Right lobe of liver (tissue), 6 donors: Measurements from ENCODE around the gene TCERG1. TPM values are rescaled to one million over a fixed set of nuclear protein-coding genes. Genes with fewer than 3 reads are reported as not detected.

Experiments used
- ATAC-seq, 4 donors: fragments of 200-7000 bp; cut with Tn5 transposase; one replicate each; pipeline ENCODE4 v1.9.1; 2020; ENCODE audit warnings: mild to moderate bottlenecking in 4 of 4, moderate library complexity in 4 of 4
- DNase-seq, 3 donors: peaks; one replicate each; pipeline ENCODE4 v3.0.0-alpha.2; 2020
- H3K27ac ChIP-seq, 3 donors: fragments of 200-600 bp; one replicate each; pipeline ENCODE4 v1.8.0; 2022
- H3K27me3 ChIP-seq, 2 donors: fragments of 200-600 bp; one replicate each; pipeline ENCODE4 v1.8.0; 2022
- H3K36me3 ChIP-seq, 4 donors: fragments of 200-600 bp; sonication (generic) in 1 of 4; one replicate each; pipeline versions ENCODE4 v1.5.1 to v1.8.0; 2017 to 2022; ENCODE audit warnings: control low read depth in 1 of 4
- H3K4me1 ChIP-seq, 4 donors: fragments of 200-600 bp; sonication (generic) in 1 of 4; one replicate each; pipeline versions ENCODE4 v1.5.1 to v1.8.0; 2017 to 2022; ENCODE audit warnings: control low read depth in 1 of 4
- H3K4me3 ChIP-seq, 3 donors: fragments of 200-600 bp; one replicate each; pipeline ENCODE4 v1.8.0; 2022
- H3K9me3 ChIP-seq, 4 donors: fragments of 200-600 bp; sonication (generic) in 1 of 4; one replicate each; pipeline versions ENCODE4 v1.5.1 to v1.8.0; 2017 to 2022; ENCODE audit warnings: control low read depth in 1 of 4
- CTCF ChIP-seq, 4 donors: fragments of 200-600 bp in 3 of 4; fragments of 450-650 bp in 1 of 4; IDR thresholded peaks; one replicate each; pipeline versions ENCODE4 v1.5.1 to v1.8.0; 2016 to 2022; ENCODE audit warnings: antibody characterized with exemption in 4 of 4, mild to moderate bottlenecking in 2 of 4
- POLR2A ChIP-seq: fragments of 450-650 bp; IDR thresholded peaks from one replicate; pipeline ENCODE4 v1.6.1; 2017; ENCODE audit warnings: antibody characterized with exemption, mild to moderate bottlenecking
- WGBS: methylation state at CpG from one replicate; pipeline ENCODE4 v1.1.6; 2018; ENCODE audit warnings: low coverage, low lambda C conversion rate; ENCODE audit not compliant: insufficient coverage; ENCODE audit errors: missing lambda C conversion rate; 5-methylcytosine and 5-hydroxymethylcytosine counted together
- intact Hi-C, 2 donors: fragments of 100-400 bp; cut with DNase I; formaldehyde crosslinking; loops; one replicate each; pipeline versions ENCODE4 v1.11.2 to v1.14.1; 2022
- long read RNA-seq: library from polyadenylated mRNA; unstranded; transcript quantifications from one replicate; pipeline ENCODE4 v2.0.0, GENCODE V29; 2019
- total RNA-seq, 6 experiments: library from RNA; depleted of rRNA in 2 of 6; stranded (reverse); fragments of >200 nt in 2 of 6; fragmentation: NEBNext Ultra II Directional in 3 of 6; extraction: Animal tissue kit (Norgen Biotek cat#: 25700) in 3 of 6; gene quantifications; one replicate each; pipeline versions ENCODE4 v1.1.0 to v1.2.4, GENCODE V29; 2016 to 2023
- donor health status: DM: no; HTN: yes; CAD: no.
- donor health status: DM: no; HTN: no; CAD: no.
- donor health status: DM: no; HTN: no; CAD: no.
- donor health status: DM: no; HTN: yes; CAD: no.
- donor health status: DM: no; HTN: yes; CAD: no.

Gene TCERG1
- 10 to 100 TPM in 5 of 6 experiments, 1 to 10 TPM in 1; 9.7 to 27.4 (median 18.4) TPM for total RNA-seq
- long read RNA-seq, partial matches to known transcripts, result 1 of 1 reads
- long read RNA-seq, other reads (novel, unspliced or antisense), result 0 of 1 reads

GRCh38 chr5:146446861-146447733, at the start of gene TCERG1:
TSS of gene TCERG1 (plus strand) at chr5:146447333. CDS start at chr5:146447350, 17 bp downstream.
- peak within 1 kb of the TSS; percentile 64 to 92 (median 74) for H3K27ac ChIP-seq
- H3K9me3 ChIP-seq, result no peaks in the 10 kb centered on the region
- WGBS, result 1% methylated on average over 27 of the region's 68 CpGs
- DNase-seq (peak; percentile 98 to 99 (median 98)), ATAC-seq (peak; percentile 94 to 97 (median 96))
- no peaks in the 10 kb centered on the region for H3K27me3 ChIP-seq
- no peaks in the 10 kb centered on the region for H3K36me3 ChIP-seq
- intact Hi-C loops, result no loop called here
- peaks cover 0 to 31% (median 9%) of the 10 kb centered on the region in 4 donors for H3K4me1 ChIP-seq
- TF ChIP-seq POLR2A (peak; percentile 60), CTCF (IDR thresholded peaks at IDR 0.05) (peak; percentile 67 to 86 (median 78))
- peak within 1 kb of the TSS; percentile 91 to 99 (median 98) for H3K4me3 ChIP-seq

- H3K4me3 ChIP-seq, result no peak overlapping the region
- no peaks in the 10 kb centered on the region for H3K9me3 ChIP-seq
- no peaks in the 10 kb centered on the region for H3K4me1 ChIP-seq
- no peak overlapping the region for H3K27ac ChIP-seq
- ATAC-seq, result no peak
- no peak for DNase-seq
- H3K27me3 ChIP-seq, result no peaks in the 10 kb centered on the region
- H3K36me3 ChIP-seq, result no peaks in the 10 kb centered on the region
- intact Hi-C loops, result no loop called here
- no CpG with 5 or more reads among the region's 4 CpGs for WGBS
- TF ChIP-seq CTCF (IDR thresholded peaks at IDR 0.05) (no peak), POLR2A (no peak)
Observed at GRCh38 chr5:146398826-146399225, 48.3 kb upstream of the TCERG1 start.

GRCh38 chr5:146399481-146399880, 47.7 kb upstream of the TCERG1 start:
- Histone ChIP-seq H3K4me3 (no peak overlapping the region), H3K27ac (no peak overlapping the region), H3K4me1 (no peaks in the 10 kb centered on the region), H3K36me3 (no peaks in the 10 kb centered on the region), H3K27me3 (no peaks in the 10 kb centered on the region), H3K9me3 (no peaks in the 10 kb centered on the region)
- 17% methylated on average over 1 of the region's 1 CpG for WGBS
- no peak for DNase-seq
- no peak for ATAC-seq
- no peak for TF ChIP-seq CTCF (IDR thresholded peaks at IDR 0.05)
- no peak for TF ChIP-seq POLR2A
- intact Hi-C loops, result no loop called here

- Histone ChIP-seq H3K9me3 (no peaks in the 10 kb centered on the region), H3K27ac (no peak overlapping the region), H3K4me3 (no peak overlapping the region), H3K27me3 (no peaks in the 10 kb centered on the region), H3K4me1 (no peaks in the 10 kb centered on the region), H3K36me3 (no peaks in the 10 kb centered on the region)
- 59% methylated on average over 2 of the region's 2 CpGs for WGBS
- no peak for TF ChIP-seq CTCF (IDR thresholded peaks at IDR 0.05)
- TF ChIP-seq POLR2A, result no peak
- ATAC-seq (no peak), DNase-seq (no peak)
- intact Hi-C loops, result no loop called here
Observed at GRCh38 chr5:146400201-146400600, 46.9 kb upstream of the TCERG1 start.
